Natural killer cell treated with Interleukin-12 subunit alpha and Interleukin-12 subunit beta and Interleukin-15 and Interleukin-18, amount 100 ng/mL, for 72 hours (primary cell): ENCODE measurements around the gene ADCY6. TPM values are rescaled to one million over a fixed set of nuclear protein-coding genes. Genes with fewer than 3 reads are reported as not detected.
A peak's percentile ranks its signal among the peaks of the same experiment; 100 is the strongest.

ENCODE experiments used
- ATAC-seq, 2 donors: fragments of 150-1000 bp; cut with Tn5 transposase in 1 of 2; sonication (Bioruptor Pico), chemical (Tn5 transposase) in 1 of 2; 2 replicates each; pipeline ENCODE4 v1.10.0; 2021
- DNase-seq: peaks from one replicate; pipeline ENCODE4 v3.0.0; 2022; ENCODE audit warnings: low spot score
- H3K27ac Mint-ChIP-seq, 2 donors: 1 replicate in 1 of 2; 2 replicates in 1 of 2; pipeline ENCODE4 v1.8.0; 2022; ENCODE audit warnings: mixed read lengths in 2 of 2, mild to moderate bottlenecking in 1 of 2, moderate library complexity in 1 of 2
- H3K27me3 Mint-ChIP-seq, 2 donors: 1 replicate in 1 of 2; 2 replicates in 1 of 2; pipeline ENCODE4 v1.8.0; 2022; ENCODE audit warnings: mixed read lengths in 2 of 2
- H3K36me3 Mint-ChIP-seq: one replicate; pipeline ENCODE4 v1.8.0; 2022; ENCODE audit warnings: mixed read lengths
- H3K4me1 Mint-ChIP-seq, 2 donors: 1 replicate in 1 of 2; 2 replicates in 1 of 2; pipeline ENCODE4 v1.8.0; 2022; ENCODE audit warnings: low read depth in 2 of 2, mixed read lengths in 2 of 2, mild to moderate bottlenecking in 1 of 2
- H3K4me3 Mint-ChIP-seq: one replicate; pipeline ENCODE4 v1.8.0; 2022; ENCODE audit warnings: mixed read lengths
- H3K9me3 Mint-ChIP-seq: 2 replicates; pipeline ENCODE4 v1.8.0; 2022; ENCODE audit warnings: mixed read lengths
- total RNA-seq, 2 donors: library from RNA; stranded (reverse); gene quantifications; one replicate each; pipeline ENCODE4 v1.2.3, GENCODE V29; 2022

The ADCY6 gene
- total RNA-seq, 2 donors from 2014 or later = 0.22 to 0.40 TPM

DNA sequence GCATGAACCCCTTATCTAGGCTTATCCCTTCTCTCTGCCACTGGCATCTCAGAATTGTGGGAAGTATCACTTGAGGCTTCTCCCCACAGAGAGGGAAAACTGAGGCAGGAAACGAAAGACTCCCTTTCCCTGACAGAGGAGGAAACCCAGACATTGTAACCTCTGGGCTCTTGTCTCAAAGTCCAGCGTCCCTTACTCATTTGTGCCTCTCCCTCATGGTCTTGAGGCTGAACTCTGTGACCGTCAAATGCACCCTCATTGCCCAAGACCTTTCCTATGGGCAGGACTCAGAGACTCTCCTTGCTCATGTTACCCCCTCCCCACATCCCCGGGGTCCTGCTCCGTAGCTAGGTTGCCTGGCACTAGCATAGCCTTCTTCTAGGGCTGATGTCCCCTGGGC lies 33.2 kb upstream of the ADCY6 start:
- Mint-ChIP-seq H3K27me3 (peaks cover 0 to 2% of the 10 kb centered on the region in 2 donors), H3K9me3 (no peaks in the 10 kb centered on the region), H3K27ac (no peak overlapping the region), H3K36me3 (no peaks in the 10 kb centered on the region), H3K4me3 (no peak overlapping the region), H3K4me1 (peaks cover 10 to 12% of the 10 kb centered on the region in 2 donors)
- DNase-seq (no peak), ATAC-seq (no peak)

DNA sequence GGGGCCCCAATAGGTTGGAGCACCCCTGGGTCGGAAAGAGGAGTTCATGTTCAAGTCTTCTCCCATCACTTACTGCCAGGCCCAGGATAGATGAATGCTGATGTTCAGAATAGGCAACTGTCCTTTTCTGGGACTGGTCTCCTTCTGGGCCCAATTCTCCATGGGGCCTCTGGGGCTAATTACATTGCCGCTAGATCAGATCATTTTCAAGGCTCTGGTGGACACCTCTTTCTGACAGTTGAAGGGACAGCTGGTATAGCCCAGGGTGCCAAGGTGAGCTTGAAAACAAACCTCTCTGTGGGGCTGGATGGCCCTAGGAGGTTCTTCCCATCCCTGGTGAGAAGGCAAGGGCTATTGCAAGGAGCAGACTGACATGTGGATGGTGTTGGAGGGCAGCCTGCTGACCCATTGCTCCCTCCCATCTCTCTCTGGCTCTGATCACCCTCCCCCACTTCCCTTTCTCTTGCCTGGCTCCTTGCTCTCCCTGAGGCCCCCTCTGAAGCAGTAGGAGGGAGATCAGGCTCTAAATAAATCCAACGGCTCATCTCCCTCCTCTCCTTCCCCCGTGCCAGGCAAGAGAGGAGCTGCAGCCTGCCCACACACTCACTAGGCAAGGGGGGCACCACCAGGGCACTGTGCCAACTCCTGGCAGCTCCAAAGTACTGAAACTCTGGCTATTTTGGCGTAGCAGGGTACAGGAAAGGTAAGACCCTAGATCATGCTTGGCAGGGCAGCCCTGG lies 31.3 kb upstream of the ADCY6 start:
- Mint-ChIP-seq H3K36me3 (no peaks in the 10 kb centered on the region), H3K27me3 (peaks cover 0 to 9% of the 10 kb centered on the region in 2 donors), H3K9me3 (no peaks in the 10 kb centered on the region), H3K4me3 (peak overlapping the region; percentile 94), H3K4me1 (peaks cover 21 to 25% of the 10 kb centered on the region in 2 donors), H3K27ac (no peak overlapping the region)
- DNase-seq = no peak
- ATAC-seq = no peak

DNA sequence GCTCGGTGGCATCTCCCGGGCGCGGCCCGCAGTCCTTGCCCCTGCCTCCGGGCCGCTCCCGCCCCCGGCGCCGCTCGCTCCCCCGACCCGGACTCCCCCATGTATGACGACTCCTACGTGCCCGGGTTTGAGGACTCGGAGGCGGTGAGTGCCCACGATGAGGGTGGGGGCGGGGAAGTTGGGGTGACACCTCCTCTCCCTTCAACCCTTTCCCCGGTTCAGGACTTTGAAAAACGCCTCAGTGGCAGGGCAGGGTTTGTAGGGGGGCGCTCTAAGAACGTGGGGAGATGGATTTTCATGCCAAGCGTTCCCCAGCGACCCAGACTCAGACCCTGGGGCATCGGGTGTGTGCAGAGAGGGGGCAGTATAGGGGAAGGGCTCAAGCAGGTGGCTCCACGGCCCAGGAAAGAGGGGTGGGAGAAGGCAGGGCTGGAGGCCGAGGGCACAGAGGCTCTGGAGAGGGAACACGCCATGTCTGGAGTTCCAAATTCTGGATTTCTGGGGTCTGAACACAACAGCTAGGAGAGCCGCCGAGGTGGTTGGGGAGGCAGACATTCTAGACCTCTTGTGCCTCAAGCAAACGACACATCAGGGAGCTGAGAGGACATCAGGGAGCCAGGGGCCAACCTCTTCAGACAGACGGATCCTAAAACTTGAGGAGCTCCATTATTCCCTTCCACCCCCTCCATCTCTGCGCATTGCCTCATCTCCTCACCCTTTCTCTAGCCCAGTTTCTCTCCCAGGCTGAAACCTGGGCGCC lies 30.1 kb upstream of the ADCY6 start:
- no peak overlapping the region for H3K27ac Mint-ChIP-seq
- DNase-seq = no peak
- no peaks in the 10 kb centered on the region for H3K9me3 Mint-ChIP-seq
- H3K4me3 Mint-ChIP-seq = peak overlapping the region; percentile 94
- no peaks in the 10 kb centered on the region for H3K36me3 Mint-ChIP-seq
- peaks cover 24 to 27% of the 10 kb centered on the region in 2 donors for H3K4me1 Mint-ChIP-seq
- peak in 1 of 2 donors; percentile 2 for ATAC-seq
- H3K27me3 Mint-ChIP-seq = peaks cover 0 to 9% of the 10 kb centered on the region in 2 donors

DNA sequence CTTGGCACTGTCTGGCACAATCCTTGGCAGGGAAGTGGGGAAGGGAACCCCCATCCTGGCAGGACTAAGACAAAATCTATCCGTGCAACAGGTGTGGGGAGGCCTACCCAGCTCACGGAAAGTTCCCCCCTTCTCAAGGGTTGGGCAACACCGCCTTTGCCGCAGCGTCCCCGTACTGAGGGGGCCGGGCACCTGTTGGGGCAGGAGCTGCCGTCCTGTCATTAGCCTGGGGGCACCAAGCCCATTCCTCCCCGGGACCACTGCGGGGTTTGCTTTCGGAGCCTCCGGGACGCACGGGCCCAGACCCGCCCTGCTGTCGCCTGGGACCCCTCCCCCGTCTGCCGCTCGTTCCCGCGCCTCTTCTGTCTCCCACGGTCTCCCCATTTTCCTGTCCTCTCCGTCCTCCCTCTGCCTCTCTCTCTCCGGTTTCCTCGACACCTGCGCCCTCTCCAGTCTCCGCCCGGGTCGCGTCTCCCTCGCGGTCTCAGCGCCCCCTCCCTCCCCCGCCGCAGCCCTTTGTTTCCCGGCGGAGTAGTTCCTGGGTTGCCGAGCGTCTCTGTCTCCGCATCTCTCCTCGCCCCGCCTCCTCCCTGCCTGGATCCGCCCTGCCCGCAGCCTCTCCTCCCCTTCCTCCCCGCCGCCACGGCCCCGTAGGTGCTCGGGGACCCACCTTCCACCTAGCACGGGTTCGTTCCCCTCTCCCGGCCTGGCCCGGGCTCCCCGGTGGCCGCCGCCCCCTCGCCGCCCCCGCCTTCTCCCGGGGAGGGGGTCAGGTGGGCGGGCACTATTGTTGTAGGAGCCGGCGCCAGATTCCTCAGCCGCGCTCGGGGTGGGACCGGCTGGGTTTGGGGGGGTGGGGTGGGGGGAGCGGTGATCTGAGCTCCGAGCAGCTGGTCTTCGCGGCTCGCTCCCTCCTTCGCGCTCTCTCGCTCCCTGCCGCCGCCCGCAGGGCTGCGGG lies 29.3 kb upstream of the ADCY6 start, which contains the start of gene CACNB3:
CACNB3 (plus strand) TSS at position 624 of the 958 bp plus-strand sequence. CDS start 434 bp downstream, outside the sequence.
- Mint-ChIP-seq H3K4me3 (peak within 1 kb of the TSS; percentile 94), H3K27ac (peak within 1 kb of the TSS in 1 of 2 donors; percentile 69), H3K36me3 (no peaks in the 10 kb centered on the region), H3K9me3 (no peaks in the 10 kb centered on the region), H3K27me3 (peaks cover 0 to 9% of the 10 kb centered on the region in 2 donors), H3K4me1 (peaks cover 24 to 32% of the 10 kb centered on the region in 2 donors)
- ATAC-seq (peak; percentile 73 to 74), DNase-seq (peak; percentile 83)

DNA sequence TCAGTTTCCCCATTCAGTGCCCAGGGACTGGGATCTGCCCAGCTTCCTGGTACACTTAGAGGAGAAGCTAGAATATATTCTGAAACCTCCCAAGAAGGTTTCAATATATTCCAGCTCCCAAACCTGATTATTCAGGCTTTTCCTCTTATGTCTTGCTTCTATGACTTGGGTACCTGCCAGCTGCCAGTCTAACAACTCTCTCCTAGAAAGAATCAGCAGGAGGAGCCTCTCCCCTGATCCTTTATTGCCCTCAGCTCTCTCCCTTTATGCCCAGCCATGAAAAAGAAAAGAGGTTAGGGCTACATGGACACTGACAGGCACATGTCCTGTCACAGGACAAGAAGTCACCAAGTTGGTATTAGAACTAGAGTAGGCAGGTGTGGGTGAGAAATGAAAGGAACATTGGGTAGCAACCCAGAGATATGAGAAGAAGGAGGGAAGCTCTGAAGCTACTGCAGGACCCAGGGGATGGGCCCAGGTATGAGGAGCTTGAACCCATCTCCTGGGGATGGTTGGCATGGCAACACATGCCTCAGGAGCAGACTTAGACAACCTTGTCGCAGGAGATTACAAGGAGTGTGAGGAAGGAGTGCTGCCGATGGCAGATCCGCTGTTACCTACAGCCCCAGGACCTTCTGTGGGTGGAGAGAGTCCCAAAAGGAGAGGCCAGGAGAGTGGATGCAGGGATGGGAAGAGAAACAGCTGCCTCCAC lies 27.4 kb upstream of the ADCY6 start:
- Mint-ChIP-seq H3K36me3 (no peaks in the 10 kb centered on the region), H3K27me3 (peaks cover 0 to 9% of the 10 kb centered on the region in 2 donors), H3K4me1 (peaks cover 30 to 36% of the 10 kb centered on the region in 2 donors), H3K27ac (peak overlapping the region in 1 of 2 donors; percentile 23), H3K9me3 (no peaks in the 10 kb centered on the region), H3K4me3 (peak overlapping the region; percentile 94)
- ATAC-seq (no peak), DNase-seq (no peak)

DNA sequence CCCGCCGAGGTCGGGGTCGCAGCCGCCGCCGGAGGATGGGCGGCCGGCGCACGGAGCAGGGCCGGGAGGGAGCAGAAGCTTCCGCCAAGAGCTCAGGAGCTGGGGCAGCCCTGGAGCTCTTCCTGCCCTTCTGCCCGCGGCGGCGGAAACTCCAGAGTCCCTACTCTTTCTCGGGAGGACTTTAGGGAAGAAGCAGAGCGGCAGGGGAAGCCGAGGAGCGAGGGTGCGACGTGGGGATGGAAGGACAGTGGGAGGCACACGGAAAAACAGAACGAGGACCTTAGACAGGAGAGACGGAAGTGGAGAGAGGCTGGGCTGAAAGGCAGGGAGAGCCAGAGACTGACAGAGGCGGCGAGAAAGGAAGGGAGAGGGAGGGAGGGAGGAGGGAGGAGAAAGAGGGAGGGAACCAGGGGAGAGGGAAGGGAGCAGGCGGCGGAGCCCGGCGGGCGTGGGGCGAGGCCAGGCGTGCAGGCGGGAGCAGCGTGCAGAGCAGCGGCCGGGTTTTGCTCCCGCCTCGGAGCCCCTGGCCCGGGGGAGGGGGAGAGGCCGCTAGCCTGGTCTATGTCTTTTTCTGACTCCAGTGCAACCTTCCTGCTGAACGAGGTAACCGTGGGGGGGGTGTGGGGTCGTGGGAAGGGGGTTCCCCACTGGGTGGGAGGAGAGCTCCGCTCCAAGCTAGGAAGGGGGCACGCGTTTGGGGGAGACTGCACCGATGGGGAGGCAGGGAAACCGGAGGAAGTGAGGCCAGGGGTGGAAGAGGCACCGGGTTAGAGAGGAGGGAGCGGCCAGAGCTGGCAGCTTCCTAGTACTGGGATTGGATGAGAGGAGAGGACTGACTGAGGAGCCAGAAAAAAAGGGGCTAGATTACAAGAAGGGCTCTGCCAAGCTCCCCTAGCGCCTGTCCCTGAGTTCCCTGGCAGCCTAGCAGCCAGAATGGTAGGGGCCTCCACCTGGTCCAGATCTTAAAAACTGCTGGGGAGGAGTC lies 26.5 kb upstream of the ADCY6 start:
- Mint-ChIP-seq H3K4me3 (peak overlapping the region; percentile 94), H3K36me3 (no peaks in the 10 kb centered on the region), H3K4me1 (peaks cover 30 to 36% of the 10 kb centered on the region in 2 donors), H3K27me3 (peaks cover 0 to 9% of the 10 kb centered on the region in 2 donors), H3K9me3 (no peaks in the 10 kb centered on the region), H3K27ac (peak overlapping the region; percentile 30 to 78)
- peak; percentile 63 to 65 for ATAC-seq
- DNase-seq = no peak

DNA sequence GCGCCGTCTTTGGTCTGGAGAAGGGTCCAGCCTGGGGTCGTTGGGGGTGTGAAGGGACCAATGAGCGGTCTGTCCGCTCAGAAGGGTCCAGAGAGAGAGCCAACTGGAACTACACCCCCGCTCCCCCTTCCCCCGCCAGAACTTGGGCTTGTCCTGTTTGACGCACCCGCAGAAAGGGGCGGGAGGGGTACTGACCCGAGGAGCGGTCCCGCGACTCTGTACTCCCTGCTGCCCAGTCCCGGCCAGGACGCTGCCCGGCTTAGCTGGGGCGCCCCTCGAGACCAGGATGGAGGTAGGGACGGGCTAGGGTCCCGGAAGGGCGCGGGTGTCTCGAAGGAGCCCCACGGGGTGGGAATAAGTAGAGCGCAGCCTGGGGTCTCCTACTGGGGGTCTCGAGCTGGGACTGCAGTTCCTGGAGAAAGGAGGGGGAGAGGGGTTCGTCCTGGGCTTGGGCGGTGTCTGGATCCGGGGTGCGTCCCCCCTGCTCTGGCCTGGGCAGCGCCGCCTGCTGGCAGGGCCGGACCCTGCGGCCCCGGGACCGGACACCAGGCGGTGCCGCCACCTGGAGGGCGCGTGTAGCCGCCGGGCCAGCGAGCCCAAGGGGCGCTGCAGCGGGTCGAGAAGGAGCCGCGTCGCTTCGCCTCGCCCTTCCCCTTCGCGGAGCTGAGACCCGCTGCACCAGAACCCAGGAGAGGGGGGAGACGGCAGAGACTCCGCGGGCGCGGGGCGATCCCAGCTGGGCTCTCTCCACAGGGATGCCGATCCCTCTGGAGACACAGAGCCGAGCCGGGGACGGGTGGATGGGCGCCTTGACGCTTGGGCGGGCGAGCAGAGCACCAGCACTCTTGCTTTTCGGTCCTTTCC lies 25.6 kb upstream of the ADCY6 start:
- ATAC-seq (peak; percentile 90 to 93), DNase-seq (peak; percentile 90)
- peaks cover 0 to 9% of the 10 kb centered on the region in 2 donors for H3K27me3 Mint-ChIP-seq
- H3K27ac Mint-ChIP-seq = peak overlapping the region; percentile 30 to 78
- peaks cover 30 to 36% of the 10 kb centered on the region in 2 donors for H3K4me1 Mint-ChIP-seq
- H3K36me3 Mint-ChIP-seq = no peaks in the 10 kb centered on the region
- H3K4me3 Mint-ChIP-seq = peak overlapping the region; percentile 94
- no peaks in the 10 kb centered on the region for H3K9me3 Mint-ChIP-seq

DNA sequence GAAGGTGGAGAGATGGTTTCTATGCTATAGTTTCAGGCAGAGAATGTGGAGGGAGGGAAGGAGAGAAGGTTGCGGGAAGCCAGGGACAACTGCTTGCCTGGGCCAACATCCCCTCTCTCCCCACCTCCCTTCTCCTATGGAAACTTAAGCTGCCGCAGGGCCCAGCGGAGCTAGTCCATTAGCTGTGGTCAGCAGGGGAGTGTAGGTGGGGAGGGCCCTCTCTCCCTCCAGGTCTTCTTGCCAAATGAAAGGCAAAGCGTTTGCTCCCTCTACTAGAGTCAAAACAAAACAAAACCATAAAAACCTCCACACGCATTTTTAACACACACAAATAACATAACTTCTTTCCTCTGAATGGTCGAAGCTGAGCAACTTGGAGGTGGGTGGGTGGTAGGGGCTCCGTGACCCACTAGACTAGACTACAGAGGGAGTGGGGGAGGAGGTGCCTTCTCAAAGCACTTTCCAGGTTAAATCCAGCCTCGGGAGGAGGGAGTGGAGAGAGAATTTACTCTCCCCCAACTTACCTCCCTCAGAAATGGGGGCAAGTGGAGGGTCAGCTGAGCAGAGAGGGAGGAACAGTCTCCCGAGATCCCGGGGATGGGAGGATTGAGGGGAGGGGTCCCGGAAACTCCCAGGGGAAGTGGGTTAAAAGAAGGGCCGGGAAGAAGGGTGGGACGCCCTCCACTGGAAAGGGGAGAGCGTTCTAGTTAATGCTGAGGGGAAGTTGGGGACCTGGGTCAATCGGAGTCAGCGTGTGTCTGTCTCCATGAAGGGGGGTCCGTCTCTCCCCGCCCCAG lies 24.8 kb upstream of the ADCY6 start:
- Mint-ChIP-seq H3K27me3 (peaks cover 0 to 9% of the 10 kb centered on the region in 2 donors), H3K27ac (peak overlapping the region; percentile 30 to 78), H3K9me3 (no peaks in the 10 kb centered on the region), H3K4me3 (peak overlapping the region; percentile 94), H3K36me3 (no peaks in the 10 kb centered on the region), H3K4me1 (peaks cover 30 to 32% of the 10 kb centered on the region in 2 donors)
- no peak for DNase-seq
- ATAC-seq = no peak

DNA sequence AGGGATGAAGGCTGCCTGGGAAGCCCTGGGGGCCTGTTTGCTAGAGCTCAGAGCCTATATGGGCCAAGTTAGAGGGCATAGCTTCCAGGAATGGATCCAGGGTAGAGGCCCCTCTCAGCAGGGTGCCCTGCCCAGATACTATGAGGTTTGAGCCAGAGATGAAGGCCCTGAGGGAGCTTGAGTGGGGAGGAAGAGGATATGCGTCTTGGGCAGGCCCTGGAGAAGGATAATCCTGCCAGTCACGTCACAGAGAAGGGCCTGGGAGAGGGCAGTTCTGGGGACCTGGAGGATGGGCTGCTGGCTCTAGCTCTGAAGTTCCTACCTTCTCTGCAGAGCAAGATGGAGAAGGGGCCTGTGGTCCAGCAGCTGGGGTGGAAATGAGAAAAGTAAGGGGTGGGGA lies 23.5 kb upstream of the ADCY6 start:
- peaks cover 0 to 9% of the 10 kb centered on the region in 2 donors for H3K27me3 Mint-ChIP-seq
- no peak for ATAC-seq
- no peaks in the 10 kb centered on the region for H3K36me3 Mint-ChIP-seq
- peak overlapping the region; percentile 45 to 76 for H3K27ac Mint-ChIP-seq
- no peak for DNase-seq
- peaks cover 23 to 29% of the 10 kb centered on the region in 2 donors for H3K4me1 Mint-ChIP-seq
- peak overlapping the region; percentile 13 for H3K4me3 Mint-ChIP-seq
- H3K9me3 Mint-ChIP-seq = no peaks in the 10 kb centered on the region

DNA sequence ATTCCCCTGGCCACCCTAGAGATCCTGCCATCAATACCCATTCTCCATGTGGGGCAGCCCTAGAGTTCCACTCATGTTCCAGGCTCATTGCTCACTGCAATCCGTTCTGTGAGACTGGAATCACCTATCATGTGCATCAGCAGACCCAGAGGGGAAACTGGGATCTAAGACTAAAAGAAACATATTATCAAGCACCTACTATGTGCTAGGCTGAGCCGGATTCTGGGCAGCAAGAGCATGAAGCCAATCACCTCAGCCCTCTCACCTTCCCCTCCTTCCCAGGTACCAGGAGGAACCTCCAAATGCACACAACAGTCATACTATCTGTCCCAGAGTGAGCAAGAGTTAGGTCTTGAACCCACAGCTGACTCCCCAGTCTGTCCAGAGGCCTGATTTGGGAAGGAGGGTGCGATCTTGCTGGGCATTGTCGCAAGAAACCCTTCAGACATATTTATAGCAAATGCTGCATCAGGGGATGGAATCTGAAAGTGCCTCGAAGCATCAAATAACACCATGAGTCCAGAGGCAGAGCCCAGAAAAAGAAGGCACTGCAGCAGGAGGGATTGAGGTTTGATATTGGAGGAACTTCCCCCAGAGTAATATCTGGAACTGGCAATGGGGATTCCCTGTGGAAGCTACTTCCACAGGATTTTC lies 22.7 kb upstream of the ADCY6 start:
- no peak overlapping the region for H3K4me3 Mint-ChIP-seq
- H3K27me3 Mint-ChIP-seq = peaks cover 0 to 4% of the 10 kb centered on the region in 2 donors
- no peaks in the 10 kb centered on the region for H3K36me3 Mint-ChIP-seq
- peak overlapping the region; percentile 40 to 45 for H3K27ac Mint-ChIP-seq
- H3K9me3 Mint-ChIP-seq = no peaks in the 10 kb centered on the region
- DNase-seq (no peak), ATAC-seq (no peak)
- H3K4me1 Mint-ChIP-seq = peaks cover 22 to 26% of the 10 kb centered on the region in 2 donors
